PC-9 (cell line): Measurements from ENCODE around the gene CCDC86. TPM values are rescaled to one million over a fixed set of nuclear protein-coding genes. Genes with fewer than 3 reads are reported as not detected.
A peak's percentile ranks its signal among the peaks of the same experiment; 100 is the strongest.

Experiments
- BruUV-seq: library from RNA; stranded (reverse); fragments of 400-500 nt; replicated peaks from 2 replicates; lab custom pipeline; 2021; lab: Mats Ljungman, UMichigan
- CTCF ChIA-PET: fragments of 300-600 bp; sonication (Branson Sonifier 250); formaldehyde crosslinking; loops from one replicate; lab custom pipeline; 2022; ENCODE audit warnings: antibody characterized with exemption; lab: Charles Lee
- POLR2A ChIA-PET: fragments of 300-600 bp; sonication (Branson Sonifier 250); formaldehyde crosslinking; loops from one replicate; lab custom pipeline; 2022; ENCODE audit warnings: antibody characterized with exemption; ENCODE audit not compliant: unreplicated experiment; lab: Charles Lee
- DNase-seq, 2 experiments: peaks; one replicate each; pipeline versions ENCODE4 v3.0.0 to v3.0.0-alpha.2; 2015 to 2022; ENCODE audit warnings: mixed read lengths in 1 of 2
- H2AFZ ChIP-seq: fragments of 200-600 bp; sonication (generic); 2 replicates; pipeline ENCODE4 v1.8.1; 2017; ENCODE audit warnings: antibody characterized with exemption
- H3F3A ChIP-seq: fragments of 200-600 bp; sonication (generic); 2 replicates; pipeline ENCODE4 v1.8.1; 2017; ENCODE audit warnings: antibody characterized with exemption, mild to moderate bottlenecking, low read depth; ENCODE audit not compliant: insufficient read depth
- H3K27ac ChIP-seq: fragments of 200-600 bp; sonication (generic); 2 replicates; pipeline ENCODE4 v1.6.1; 2016; ENCODE audit warnings: mixed run types
- H3K27me3 ChIP-seq: fragments of 200-600 bp; sonication (generic); 2 replicates; pipeline ENCODE4 v1.6.1; 2016; ENCODE audit warnings: low read depth, mixed run types; ENCODE audit not compliant: insufficient read depth
- H3K36me3 ChIP-seq: fragments of 200-600 bp; sonication (generic); 2 replicates; pipeline ENCODE4 v1.6.1; 2016; ENCODE audit warnings: low read depth, mixed run types
- H3K4me1 ChIP-seq: fragments of 200-600 bp; sonication (generic); replicated peaks from 2 replicates; pipeline ENCODE4 v1.6.1; 2016; ENCODE audit warnings: mixed run types; ENCODE audit not compliant: insufficient read depth
- H3K4me2 ChIP-seq: fragments of 200-600 bp; sonication (generic); 2 replicates; pipeline ENCODE4 v1.6.1; 2017; ENCODE audit warnings: mixed run types
- H3K4me3 ChIP-seq: fragments of 200-600 bp; sonication (generic); 2 replicates; pipeline ENCODE4 v1.6.1; 2016; ENCODE audit warnings: mixed run types
- H3K79me2 ChIP-seq: fragments of 200-600 bp; sonication (generic); 2 replicates; pipeline ENCODE4 v1.6.1; 2017; ENCODE audit warnings: low read depth, mixed run types
- H3K9me2 ChIP-seq: fragments of 200-600 bp; sonication (generic); 2 replicates; pipeline ENCODE4 v1.8.1; 2017; ENCODE audit warnings: mild to moderate bottlenecking; ENCODE audit not compliant: insufficient read depth
- H3K9me3 ChIP-seq: fragments of 200-600 bp; sonication (generic); 2 replicates; pipeline ENCODE4 v1.8.1; 2016; ENCODE audit warnings: low read depth; ENCODE audit not compliant: insufficient read depth
- H4K20me1 ChIP-seq: fragments of 200-600 bp; sonication (generic); 2 replicates; pipeline ENCODE4 v1.8.1; 2017; ENCODE audit not compliant: insufficient read depth
- EZH2 ChIP-seq: fragments of 200-600 bp; sonication (generic); IDR thresholded peaks from 2 replicates; pipeline ENCODE4 v1.8.0; 2017; ENCODE audit warnings: antibody characterized with exemption, low read depth
- intact Hi-C: fragments of 100-400 bp; cut with micrococcal nuclease; formaldehyde crosslinking; loops from one replicate; pipeline ENCODE4 v1.10.0; 2022; ENCODE audit not compliant: unreplicated experiment
- total RNA-seq: library from RNA; stranded (reverse); gene quantifications from 2 replicates; pipeline ENCODE4 v1.2.3, GENCODE V29; 2021
- TF ChIP-seq, protein P1 (sequence below): fragments of 200-600 bp; sonication (generic); conservative IDR thresholded peaks from 2 replicates; pipeline ENCODE4 v1.6.1; 2017; ENCODE audit warnings: mixed run types, antibody characterized with exemption, mild to moderate bottlenecking, moderate library complexity

CCDC86 gene
- total RNA-seq, 1 experiment from 2014 or later: 35.6 TPM

DNA sequence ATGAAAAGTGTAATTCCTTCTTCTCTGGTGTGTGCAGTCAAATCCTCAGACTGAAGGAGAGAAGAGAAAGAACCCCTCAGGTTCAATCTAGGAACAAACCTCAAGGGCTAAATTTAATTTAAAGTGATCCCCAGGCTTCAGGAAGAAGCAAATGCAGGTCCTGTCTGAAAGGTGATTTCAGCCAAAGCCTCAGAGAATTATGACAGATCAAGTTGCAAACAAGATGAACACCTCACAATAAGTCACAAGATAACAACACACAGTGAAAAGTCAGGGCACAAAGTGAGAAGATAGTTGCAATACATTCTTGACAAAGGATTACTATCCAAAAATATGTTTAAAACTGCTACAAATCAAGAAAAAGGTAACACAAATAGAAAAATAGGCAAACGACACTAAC, 37.2 kb downstream of the CCDC86 start:
- intact Hi-C loops: no loop called here
- no peaks in the 10 kb centered on the region for H3K9me2 ChIP-seq
- H3K9me3 ChIP-seq: no peaks in the 10 kb centered on the region
- no peaks in the 10 kb centered on the region for H3F3A ChIP-seq
- H3K4me3 ChIP-seq: no peak overlapping the region
- H3K36me3 ChIP-seq: no peaks in the 10 kb centered on the region
- DNase-seq: no peak
- no peaks in the 10 kb centered on the region for H3K4me1 ChIP-seq
- H4K20me1 ChIP-seq: no peaks in the 10 kb centered on the region
- no TSS peak for BruUV-seq
- H3K4me2 ChIP-seq: no peak overlapping the region
- H3K27me3 ChIP-seq: no peaks in the 10 kb centered on the region
- H3K79me2 ChIP-seq: no peaks in the 10 kb centered on the region
- no peak overlapping the region for H3K27ac ChIP-seq
- POLR2A ChIA-PET: no interaction called here
- TF ChIP-seq, protein P1, sequence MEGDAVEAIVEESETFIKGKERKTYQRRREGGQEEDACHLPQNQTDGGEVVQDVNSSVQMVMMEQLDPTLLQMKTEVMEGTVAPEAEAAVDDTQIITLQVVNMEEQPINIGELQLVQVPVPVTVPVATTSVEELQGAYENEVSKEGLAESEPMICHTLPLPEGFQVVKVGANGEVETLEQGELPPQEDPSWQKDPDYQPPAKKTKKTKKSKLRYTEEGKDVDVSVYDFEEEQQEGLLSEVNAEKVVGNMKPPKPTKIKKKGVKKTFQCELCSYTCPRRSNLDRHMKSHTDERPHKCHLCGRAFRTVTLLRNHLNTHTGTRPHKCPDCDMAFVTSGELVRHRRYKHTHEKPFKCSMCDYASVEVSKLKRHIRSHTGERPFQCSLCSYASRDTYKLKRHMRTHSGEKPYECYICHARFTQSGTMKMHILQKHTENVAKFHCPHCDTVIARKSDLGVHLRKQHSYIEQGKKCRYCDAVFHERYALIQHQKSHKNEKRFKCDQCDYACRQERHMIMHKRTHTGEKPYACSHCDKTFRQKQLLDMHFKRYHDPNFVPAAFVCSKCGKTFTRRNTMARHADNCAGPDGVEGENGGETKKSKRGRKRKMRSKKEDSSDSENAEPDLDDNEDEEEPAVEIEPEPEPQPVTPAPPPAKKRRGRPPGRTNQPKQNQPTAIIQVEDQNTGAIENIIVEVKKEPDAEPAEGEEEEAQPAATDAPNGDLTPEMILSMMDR: no peak
- no peak for TF ChIP-seq EZH2
- H2AFZ ChIP-seq: no peak overlapping the region
- CTCF ChIA-PET: no interaction called here

DNA sequence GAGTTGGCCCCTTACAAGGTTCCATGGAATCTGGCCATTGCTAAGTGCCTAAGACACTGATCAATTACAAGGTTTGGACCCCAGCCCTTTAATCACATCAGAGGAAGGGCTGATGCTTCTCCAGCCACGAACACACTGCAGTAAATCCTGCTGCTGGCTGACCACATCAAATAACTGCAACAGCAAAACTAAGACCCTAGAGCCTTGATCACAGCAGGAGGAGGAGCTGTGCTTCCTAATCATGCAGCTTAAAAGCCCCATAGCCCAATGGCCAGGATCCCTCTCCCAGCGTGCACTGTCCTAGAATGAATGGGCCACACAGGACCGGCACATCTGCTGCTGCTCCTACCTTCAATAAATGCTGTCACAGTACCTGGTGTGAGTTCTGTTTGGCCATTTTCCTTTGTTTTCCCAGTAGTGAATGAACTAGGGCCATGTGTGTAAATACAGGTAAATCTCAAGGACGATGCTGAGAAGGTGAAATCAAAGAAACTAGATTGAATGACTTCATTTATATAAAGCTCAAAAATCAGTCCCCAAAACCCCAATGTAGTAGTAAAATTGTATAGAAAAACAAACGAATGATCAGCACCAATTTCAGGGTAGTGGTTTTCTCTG, 38.2 kb downstream of the CCDC86 start:
- Histone ChIP-seq H3K27ac (no peak overlapping the region), H3K36me3 (no peaks in the 10 kb centered on the region), H4K20me1 (no peaks in the 10 kb centered on the region), H3K4me2 (no peak overlapping the region), H3K27me3 (no peaks in the 10 kb centered on the region), H3K79me2 (no peaks in the 10 kb centered on the region), H3K4me3 (no peak overlapping the region), H2AFZ (no peak overlapping the region), H3K9me2 (no peaks in the 10 kb centered on the region), H3F3A (no peaks in the 10 kb centered on the region), H3K9me3 (no peaks in the 10 kb centered on the region), H3K4me1 (no peaks in the 10 kb centered on the region)
- BruUV-seq: no TSS peak
- ChIA-PET POLR2A (no interaction called here), CTCF (no interaction called here)
- intact Hi-C loops: no loop called here
- no peak for TF ChIP-seq EZH2
- TF ChIP-seq, protein P1: no peak
- peak in 1 of 2 experiments; percentile 32 for DNase-seq

DNA sequence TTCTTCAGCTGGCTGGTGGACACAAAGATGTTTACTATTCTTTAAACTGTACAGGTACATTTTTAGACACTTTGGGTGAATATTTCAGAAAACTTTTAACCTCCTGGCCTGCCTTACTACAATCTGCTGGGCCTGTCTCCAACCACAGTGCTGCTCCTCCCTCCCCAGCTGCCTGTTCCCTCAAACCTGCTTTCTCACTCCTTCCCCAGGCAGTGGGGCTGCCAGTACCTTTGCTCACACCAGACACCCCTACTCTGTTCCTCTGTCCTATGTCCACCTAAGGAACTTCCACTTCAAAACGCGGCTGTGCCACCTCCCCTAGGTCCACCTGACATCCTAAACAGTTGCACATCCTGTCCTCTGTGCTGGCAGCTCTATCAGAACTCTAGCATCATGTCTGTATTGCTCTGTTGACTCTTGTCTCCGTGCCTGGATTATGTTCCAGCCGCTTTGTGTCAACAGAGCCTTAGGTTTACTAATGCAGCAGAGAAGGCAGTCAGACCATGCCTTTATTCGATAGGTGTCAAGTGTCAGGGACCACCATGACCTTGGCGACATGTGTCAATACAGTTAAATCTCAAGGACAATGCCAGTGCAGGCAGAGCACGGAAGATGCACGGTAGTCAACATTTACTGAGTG, 38.9 kb downstream of the CCDC86 start:
- Histone ChIP-seq H3K4me1 (no peaks in the 10 kb centered on the region), H3K27ac (no peak overlapping the region), H3K4me2 (no peak overlapping the region), H3K9me2 (no peaks in the 10 kb centered on the region), H2AFZ (no peak overlapping the region), H3K79me2 (no peaks in the 10 kb centered on the region), H3K27me3 (no peaks in the 10 kb centered on the region), H3K4me3 (no peak overlapping the region), H3K36me3 (no peaks in the 10 kb centered on the region), H3K9me3 (no peaks in the 10 kb centered on the region), H3F3A (no peaks in the 10 kb centered on the region), H4K20me1 (no peaks in the 10 kb centered on the region)
- TF ChIP-seq, protein P1: no peak
- TF ChIP-seq EZH2: no peak
- intact Hi-C loops: no loop called here
- ChIA-PET POLR2A (no interaction called here), CTCF (no interaction called here)
- BruUV-seq: no TSS peak
- DNase-seq: peak in 1 of 2 experiments; percentile 31
